AML-193 (cell line): Measurements from ENCODE around the gene BICD1.
"Not testable (repeated sequence)": the region's sequence is repeated elsewhere in the genome, so short reads cannot be mapped to it uniquely, and the experiment has no call there.

Source experiments
- DNase-seq, 2 experiments: peaks; one replicate each; lab custom pipeline; 2025; lab: John Stamatoyannopoulos, UW

BICD1 gene

GRCh38 chr12:32248441-32249140 is 141.9 kb downstream of the BICD1 start:
- no peak for DNase-seq

- DNase-seq = no peak
Observed at GRCh38 chr12:32249777-32250176, 143.1 kb downstream of the BICD1 start.

- DNase-seq = no peak
Observed at GRCh38 chr12:32252199-32253073, 145.8 kb downstream of the BICD1 start.

GRCh38 chr12:32253154-32253790 is 146.6 kb downstream of the BICD1 start:
- no peak for DNase-seq

- DNase-seq = no peak
Observed at GRCh38 chr12:32254260-32254956, 147.8 kb downstream of the BICD1 start.

- no peak for DNase-seq
Observed at GRCh38 chr12:32255588-32255987, 148.9 kb downstream of the BICD1 start.

GRCh38 chr12:32257695-32258496 is 151.2 kb downstream of the BICD1 start:
- DNase-seq = no peak

GRCh38 chr12:32260696-32261095 is 154.0 kb downstream of the BICD1 start:
- no peak for DNase-seq

GRCh38 chr12:32261638-32262037 is 155.0 kb downstream of the BICD1 start:
- DNase-seq = no peak

- DNase-seq = peak in 1 of 2 experiments; percentile 2
Observed at GRCh38 chr12:32264961-32265360, 158.3 kb downstream of the BICD1 start.

- no peak for DNase-seq
Observed at GRCh38 chr12:32265456-32265855, 158.8 kb downstream of the BICD1 start.

- DNase-seq = peak; percentile 80 to 88
Observed at GRCh38 chr12:32265951-32266350, 159.3 kb downstream of the BICD1 start.

GRCh38 chr12:32266756-32267155 is 160.1 kb downstream of the BICD1 start:
- no peak for DNase-seq

GRCh38 chr12:32270818-32271710 is 164.4 kb downstream of the BICD1 start:
- DNase-seq = no peak

- no peak for DNase-seq
Observed at GRCh38 chr12:32272465-32272864, 165.8 kb downstream of the BICD1 start.

- DNase-seq = no peak
Observed at GRCh38 chr12:32273063-32273522, 166.4 kb downstream of the BICD1 start.

- DNase-seq = no peak
Observed at GRCh38 chr12:32273712-32274111, 167.1 kb downstream of the BICD1 start.

- DNase-seq = no peak
Observed at GRCh38 chr12:32274665-32275064, 168.0 kb downstream of the BICD1 start.

GRCh38 chr12:32275520-32275919 is 168.9 kb downstream of the BICD1 start:
- not testable (repeated sequence) for DNase-seq

- DNase-seq = no peak
Observed at GRCh38 chr12:32277774-32278173, 171.1 kb downstream of the BICD1 start.
